WTC11 (cell line): ENCODE measurements around the gene COL4A5. TPM values are rescaled to one million over a fixed set of nuclear protein-coding genes. Genes with fewer than 3 reads are reported as not detected.
A peak's percentile ranks its signal among the peaks of the same experiment; 100 is the strongest.

ENCODE experiments used
- ATAC-seq: fragments of 200-7000 bp; cut with Tn5 transposase; 2 replicates; pipeline ENCODE4 v1.10.0; 2021; ENCODE audit warnings: mild to moderate bottlenecking, moderate library complexity
- CTCF ChIA-PET: fragments of 300-600 bp; sonication (Branson Sonifier 250); formaldehyde crosslinking; loops from one replicate; lab custom pipeline; 2021; ENCODE audit warnings: antibody characterized with exemption; lab: Charles Lee
- POLR2A ChIA-PET: fragments of 350-600 bp; sonication (Branson Sonifier 250); formaldehyde crosslinking; loops from one replicate; lab custom pipeline; 2021; ENCODE audit warnings: antibody characterized with exemption; lab: Charles Lee
- DNase-seq: peaks from one replicate; pipeline ENCODE4 v3.0.0; 2021; ENCODE audit warnings: low spot score
- H3K27ac Mint-ChIP-seq: 2 replicates; pipeline ENCODE4 v1.8.0; 2021; ENCODE audit warnings: mixed read lengths
- H3K27me3 Mint-ChIP-seq: 2 replicates; pipeline ENCODE4 v1.8.0; 2021; ENCODE audit warnings: low read depth, mild to moderate bottlenecking, moderate library complexity, mixed read lengths
- H3K36me3 Mint-ChIP-seq: 2 replicates; pipeline ENCODE4 v1.8.0; 2021; ENCODE audit warnings: mixed read lengths
- H3K4me1 Mint-ChIP-seq: 2 replicates; pipeline ENCODE4 v1.8.0; 2022; ENCODE audit warnings: mixed read lengths
- H3K4me3 Mint-ChIP-seq: 2 replicates; pipeline ENCODE4 v1.8.0; 2021; ENCODE audit warnings: mild to moderate bottlenecking, moderate library complexity, mixed read lengths
- H3K9me3 Mint-ChIP-seq: 2 replicates; pipeline ENCODE4 v1.8.0; 2021; ENCODE audit warnings: mixed read lengths
- CREB1 ChIP-seq: sonication (generic); formaldehyde crosslinking; IDR thresholded peaks from 2 replicates; pipeline ENCODE4 v1.8.0; 2023; ENCODE audit warnings: mild to moderate bottlenecking, missing genetic modification reagents
- CREM ChIP-seq: sonication (generic); formaldehyde crosslinking; IDR thresholded peaks from 2 replicates; pipeline ENCODE4 v1.8.1; 2022; ENCODE audit warnings: mild to moderate bottlenecking, missing genetic modification reagents, moderate library complexity
- ESRRA ChIP-seq: sonication (generic); formaldehyde crosslinking; IDR thresholded peaks from 2 replicates; pipeline ENCODE4 v1.8.1; 2022; ENCODE audit warnings: mild to moderate bottlenecking, missing genetic modification reagents, borderline replicate concordance
- FOXJ3 ChIP-seq: sonication (generic); formaldehyde crosslinking; IDR thresholded peaks from 2 replicates; pipeline ENCODE4 v1.9.0; 2021; ENCODE audit warnings: missing genetic modification reagents, mild to moderate bottlenecking, borderline replicate concordance
- NR1H2 ChIP-seq: sonication (generic); formaldehyde crosslinking; IDR thresholded peaks from 2 replicates; pipeline ENCODE4 v1.9.0; 2021; ENCODE audit warnings: mild to moderate bottlenecking, moderate library complexity, missing genetic modification reagents
- TEAD4 ChIP-seq: sonication (generic); formaldehyde crosslinking; IDR thresholded peaks from 2 replicates; pipeline ENCODE4 v1.8.0; 2022; ENCODE audit warnings: mild to moderate bottlenecking, missing genetic modification reagents
- ZNF121 ChIP-seq: sonication (generic); formaldehyde crosslinking; IDR thresholded peaks from 2 replicates; pipeline ENCODE4 v1.8.0; 2023; ENCODE audit warnings: missing genetic modification reagents
- total RNA-seq: library from RNA; stranded (reverse); gene quantifications from 3 replicates; pipeline ENCODE4 v1.2.3, GENCODE V29; 2021
- TF ChIP-seq, protein P1 (sequence below): sonication (generic); formaldehyde crosslinking; IDR thresholded peaks from 2 replicates; pipeline ENCODE4 v1.8.1; 2022; ENCODE audit warnings: mild to moderate bottlenecking, missing genetic modification reagents, moderate library complexity, borderline replicate concordance
- TF ChIP-seq, protein P2 (sequence below): sonication (generic); formaldehyde crosslinking; IDR thresholded peaks from 2 replicates; pipeline ENCODE4 v1.8.0; 2022; ENCODE audit warnings: mild to moderate bottlenecking, missing genetic modification reagents
- TF ChIP-seq, protein P3 (sequence below): sonication (generic); formaldehyde crosslinking; IDR thresholded peaks from 2 replicates; pipeline ENCODE4 v1.8.1; 2023; ENCODE audit warnings: mild to moderate bottlenecking, moderate library complexity, missing genetic modification reagents
- TF ChIP-seq, protein P4 (sequence below): sonication (generic); formaldehyde crosslinking; IDR thresholded peaks from 2 replicates; pipeline ENCODE4 v1.8.1; 2023; ENCODE audit warnings: mild to moderate bottlenecking, missing genetic modification reagents
- TF ChIP-seq, protein P5 (sequence below): sonication (generic); formaldehyde crosslinking; IDR thresholded peaks from 2 replicates; pipeline ENCODE4 v1.8.0; 2022; ENCODE audit warnings: mild to moderate bottlenecking, missing genetic modification reagents
- TF ChIP-seq, protein P6 (sequence below): sonication (generic); formaldehyde crosslinking; conservative IDR thresholded peaks from 2 replicates; pipeline ENCODE4 v1.8.1; 2023; ENCODE audit warnings: mild to moderate bottlenecking, low read depth, missing genetic modification reagents, moderate library complexity
- TF ChIP-seq, protein P7 (sequence below): sonication (generic); formaldehyde crosslinking; IDR thresholded peaks from 2 replicates; pipeline ENCODE4 v1.8.0; 2022; ENCODE audit warnings: mild to moderate bottlenecking, missing genetic modification reagents

The COL4A5 gene
- total RNA-seq, 1 experiment from 2014 or later: 30.7 TPM

DNA sequence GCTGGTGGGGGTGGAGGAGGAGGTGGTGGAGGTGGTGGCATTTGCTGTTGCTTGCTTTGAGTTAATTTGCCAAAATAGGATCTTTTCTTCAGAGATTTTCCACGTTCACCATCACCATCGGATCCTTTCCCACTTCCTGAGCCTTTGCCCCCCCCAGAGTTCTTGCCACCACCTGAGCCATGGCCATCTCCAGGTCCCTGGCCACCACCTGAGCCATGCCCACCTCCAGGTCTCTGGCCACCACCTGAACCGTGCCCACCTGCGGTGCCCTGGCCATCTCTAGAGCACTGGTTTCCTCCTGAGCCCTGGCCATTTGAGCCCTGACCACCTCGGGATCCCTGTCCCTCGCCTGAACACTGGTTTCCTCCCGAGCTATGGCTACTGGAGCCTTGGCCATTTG lies 294.8 kb downstream of the COL4A5 start (continued):
- TF ChIP-seq, protein P1, sequence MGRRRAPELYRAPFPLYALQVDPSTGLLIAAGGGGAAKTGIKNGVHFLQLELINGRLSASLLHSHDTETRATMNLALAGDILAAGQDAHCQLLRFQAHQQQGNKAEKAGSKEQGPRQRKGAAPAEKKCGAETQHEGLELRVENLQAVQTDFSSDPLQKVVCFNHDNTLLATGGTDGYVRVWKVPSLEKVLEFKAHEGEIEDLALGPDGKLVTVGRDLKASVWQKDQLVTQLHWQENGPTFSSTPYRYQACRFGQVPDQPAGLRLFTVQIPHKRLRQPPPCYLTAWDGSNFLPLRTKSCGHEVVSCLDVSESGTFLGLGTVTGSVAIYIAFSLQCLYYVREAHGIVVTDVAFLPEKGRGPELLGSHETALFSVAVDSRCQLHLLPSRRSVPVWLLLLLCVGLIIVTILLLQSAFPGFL (CRISPR knock-in tag): no peak
- no peak for TF ChIP-seq CREB1 (CRISPR knock-in tag)

DNA sequence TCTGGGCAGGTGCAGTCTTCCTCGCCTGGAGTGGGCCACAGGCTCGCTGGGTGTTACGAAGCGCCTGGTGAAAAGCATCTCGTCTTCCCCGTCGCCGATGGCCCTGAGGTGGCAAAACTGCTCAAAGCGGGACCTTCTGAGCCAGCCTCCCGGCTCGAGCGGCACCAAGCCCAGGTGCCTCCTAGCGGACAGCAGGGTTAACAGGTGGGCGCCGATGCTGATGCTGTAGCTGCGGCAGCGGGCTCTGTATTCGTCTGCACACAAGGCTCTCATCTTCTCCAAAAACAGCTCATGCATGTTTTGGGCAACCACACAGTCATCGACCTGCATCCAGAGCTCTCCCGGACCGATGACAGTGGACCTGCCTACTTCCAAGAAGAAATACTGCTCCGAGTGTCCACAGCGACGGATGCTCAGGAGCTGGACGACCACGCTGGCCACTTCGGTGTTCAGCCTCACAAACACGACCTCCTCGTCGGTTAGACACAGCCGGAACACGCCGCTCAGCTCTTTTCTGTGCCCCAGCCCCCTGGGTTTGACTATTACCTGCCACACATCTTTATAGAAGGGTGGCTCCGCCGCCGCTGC lies 295.5 kb downstream of the COL4A5 start:
- ATAC-seq: peak; percentile 17
- POLR2A ChIA-PET: interaction anchor here (0.6 kb wide), 1 partner anchor 10 kb away, joined by 4 read pairs; no protein-coding TSS in a partner anchor
- peaks cover 40% of the 10 kb centered on the region for H3K4me1 Mint-ChIP-seq
- H3K27ac Mint-ChIP-seq: no peak overlapping the region
- peak overlapping the region; percentile 78 for H3K4me3 Mint-ChIP-seq
- CTCF ChIA-PET: interaction anchor here (0.6 to 5.4 kb wide), 8 partner anchors 9 to 649 kb away, joined by 3 to 41 read pairs (median 4); no protein-coding TSS in a partner anchor
- peaks cover 32% of the 10 kb centered on the region for H3K27me3 Mint-ChIP-seq
- peak; percentile 51 for DNase-seq
- TF ChIP-seq CREM (CRISPR knock-in tag) (no peak), FOXJ3 (CRISPR knock-in tag) (no peak), TEAD4 (CRISPR knock-in tag) (no peak), ZNF121 (CRISPR knock-in tag) (no peak), ESRRA (no peak), NR1H2 (no peak)
- TF ChIP-seq, protein P2, sequence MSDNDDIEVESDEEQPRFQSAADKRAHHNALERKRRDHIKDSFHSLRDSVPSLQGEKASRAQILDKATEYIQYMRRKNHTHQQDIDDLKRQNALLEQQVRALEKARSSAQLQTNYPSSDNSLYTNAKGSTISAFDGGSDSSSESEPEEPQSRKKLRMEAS (CRISPR knock-in tag): peak; percentile 74
- TF ChIP-seq, protein P3, sequence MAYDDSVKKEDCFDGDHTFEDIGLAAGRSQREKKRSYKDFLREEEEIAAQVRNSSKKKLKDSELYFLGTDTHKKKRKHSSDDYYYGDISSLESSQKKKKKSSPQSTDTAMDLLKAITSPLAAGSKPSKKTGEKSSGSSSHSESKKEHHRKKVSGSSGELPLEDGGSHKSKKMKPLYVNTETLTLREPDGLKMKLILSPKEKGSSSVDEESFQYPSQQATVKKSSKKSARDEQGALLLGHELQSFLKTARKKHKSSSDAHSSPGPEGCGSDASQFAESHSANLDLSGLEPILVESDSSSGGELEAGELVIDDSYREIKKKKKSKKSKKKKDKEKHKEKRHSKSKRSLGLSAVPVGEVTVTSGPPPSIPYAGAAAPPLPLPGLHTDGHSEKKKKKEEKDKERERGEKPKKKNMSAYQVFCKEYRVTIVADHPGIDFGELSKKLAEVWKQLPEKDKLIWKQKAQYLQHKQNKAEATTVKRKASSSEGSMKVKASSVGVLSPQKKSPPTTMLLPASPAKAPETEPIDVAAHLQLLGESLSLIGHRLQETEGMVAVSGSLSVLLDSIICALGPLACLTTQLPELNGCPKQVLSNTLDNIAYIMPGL (CRISPR knock-in tag): 0 out of 2 replicates have a peak, but pooled peaks have one; percentile 27
- TF ChIP-seq, protein P4, sequence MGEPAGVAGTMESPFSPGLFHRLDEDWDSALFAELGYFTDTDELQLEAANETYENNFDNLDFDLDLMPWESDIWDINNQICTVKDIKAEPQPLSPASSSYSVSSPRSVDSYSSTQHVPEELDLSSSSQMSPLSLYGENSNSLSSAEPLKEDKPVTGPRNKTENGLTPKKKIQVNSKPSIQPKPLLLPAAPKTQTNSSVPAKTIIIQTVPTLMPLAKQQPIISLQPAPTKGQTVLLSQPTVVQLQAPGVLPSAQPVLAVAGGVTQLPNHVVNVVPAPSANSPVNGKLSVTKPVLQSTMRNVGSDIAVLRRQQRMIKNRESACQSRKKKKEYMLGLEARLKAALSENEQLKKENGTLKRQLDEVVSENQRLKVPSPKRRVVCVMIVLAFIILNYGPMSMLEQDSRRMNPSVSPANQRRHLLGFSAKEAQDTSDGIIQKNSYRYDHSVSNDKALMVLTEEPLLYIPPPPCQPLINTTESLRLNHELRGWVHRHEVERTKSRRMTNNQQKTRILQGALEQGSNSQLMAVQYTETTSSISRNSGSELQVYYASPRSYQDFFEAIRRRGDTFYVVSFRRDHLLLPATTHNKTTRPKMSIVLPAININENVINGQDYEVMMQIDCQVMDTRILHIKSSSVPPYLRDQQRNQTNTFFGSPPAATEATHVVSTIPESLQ (CRISPR knock-in tag): no peak
- TF ChIP-seq, protein P5, sequence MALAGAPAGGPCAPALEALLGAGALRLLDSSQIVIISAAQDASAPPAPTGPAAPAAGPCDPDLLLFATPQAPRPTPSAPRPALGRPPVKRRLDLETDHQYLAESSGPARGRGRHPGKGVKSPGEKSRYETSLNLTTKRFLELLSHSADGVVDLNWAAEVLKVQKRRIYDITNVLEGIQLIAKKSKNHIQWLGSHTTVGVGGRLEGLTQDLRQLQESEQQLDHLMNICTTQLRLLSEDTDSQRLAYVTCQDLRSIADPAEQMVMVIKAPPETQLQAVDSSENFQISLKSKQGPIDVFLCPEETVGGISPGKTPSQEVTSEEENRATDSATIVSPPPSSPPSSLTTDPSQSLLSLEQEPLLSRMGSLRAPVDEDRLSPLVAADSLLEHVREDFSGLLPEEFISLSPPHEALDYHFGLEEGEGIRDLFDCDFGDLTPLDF (CRISPR knock-in tag): no peak
- TF ChIP-seq, protein P6, sequence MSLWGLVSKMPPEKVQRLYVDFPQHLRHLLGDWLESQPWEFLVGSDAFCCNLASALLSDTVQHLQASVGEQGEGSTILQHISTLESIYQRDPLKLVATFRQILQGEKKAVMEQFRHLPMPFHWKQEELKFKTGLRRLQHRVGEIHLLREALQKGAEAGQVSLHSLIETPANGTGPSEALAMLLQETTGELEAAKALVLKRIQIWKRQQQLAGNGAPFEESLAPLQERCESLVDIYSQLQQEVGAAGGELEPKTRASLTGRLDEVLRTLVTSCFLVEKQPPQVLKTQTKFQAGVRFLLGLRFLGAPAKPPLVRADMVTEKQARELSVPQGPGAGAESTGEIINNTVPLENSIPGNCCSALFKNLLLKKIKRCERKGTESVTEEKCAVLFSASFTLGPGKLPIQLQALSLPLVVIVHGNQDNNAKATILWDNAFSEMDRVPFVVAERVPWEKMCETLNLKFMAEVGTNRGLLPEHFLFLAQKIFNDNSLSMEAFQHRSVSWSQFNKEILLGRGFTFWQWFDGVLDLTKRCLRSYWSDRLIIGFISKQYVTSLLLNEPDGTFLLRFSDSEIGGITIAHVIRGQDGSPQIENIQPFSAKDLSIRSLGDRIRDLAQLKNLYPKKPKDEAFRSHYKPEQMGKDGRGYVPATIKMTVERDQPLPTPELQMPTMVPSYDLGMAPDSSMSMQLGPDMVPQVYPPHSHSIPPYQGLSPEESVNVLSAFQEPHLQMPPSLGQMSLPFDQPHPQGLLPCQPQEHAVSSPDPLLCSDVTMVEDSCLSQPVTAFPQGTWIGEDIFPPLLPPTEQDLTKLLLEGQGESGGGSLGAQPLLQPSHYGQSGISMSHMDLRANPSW (CRISPR knock-in tag): no peak
- TF ChIP-seq, protein P7, sequence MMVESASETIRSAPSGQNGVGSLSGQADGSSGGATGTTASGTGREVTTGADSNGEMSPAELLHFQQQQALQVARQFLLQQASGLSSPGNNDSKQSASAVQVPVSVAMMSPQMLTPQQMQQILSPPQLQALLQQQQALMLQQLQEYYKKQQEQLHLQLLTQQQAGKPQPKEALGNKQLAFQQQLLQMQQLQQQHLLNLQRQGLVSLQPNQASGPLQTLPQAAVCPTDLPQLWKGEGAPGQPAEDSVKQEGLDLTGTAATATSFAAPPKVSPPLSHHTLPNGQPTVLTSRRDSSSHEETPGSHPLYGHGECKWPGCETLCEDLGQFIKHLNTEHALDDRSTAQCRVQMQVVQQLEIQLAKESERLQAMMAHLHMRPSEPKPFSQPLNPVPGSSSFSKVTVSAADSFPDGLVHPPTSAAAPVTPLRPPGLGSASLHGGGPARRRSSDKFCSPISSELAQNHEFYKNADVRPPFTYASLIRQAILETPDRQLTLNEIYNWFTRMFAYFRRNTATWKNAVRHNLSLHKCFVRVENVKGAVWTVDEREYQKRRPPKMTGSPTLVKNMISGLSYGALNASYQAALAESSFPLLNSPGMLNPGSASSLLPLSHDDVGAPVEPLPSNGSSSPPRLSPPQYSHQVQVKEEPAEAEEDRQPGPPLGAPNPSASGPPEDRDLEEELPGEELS (CRISPR knock-in tag): 0 out of 2 replicates have a peak, but pooled peaks have one; percentile 27
- peaks cover 23% of the 10 kb centered on the region for H3K36me3 Mint-ChIP-seq
- no peaks in the 10 kb centered on the region for H3K9me3 Mint-ChIP-seq
